Loucy (cell line): ENCODE data around the gene DDOST.

ENCODE experiments used
- H2AFZ ChIP-seq: fragments of 200-600 bp; sonication (generic); 2 replicates; pipeline ENCODE4 v1.6.0; 2016; ENCODE audit warnings: antibody characterized with exemption, mild to moderate bottlenecking, low read length, moderate library complexity
- H3F3A ChIP-seq: fragments of 200-600 bp; 2 replicates; pipeline ENCODE4 v1.6.0; 2016; ENCODE audit warnings: antibody characterized with exemption, low read depth, mild to moderate bottlenecking
- H3K27me3 ChIP-seq: fragments of 200-600 bp; sonication (generic); 2 replicates; pipeline ENCODE4 v1.6.1; 2014; ENCODE audit warnings: low read length, mild to moderate bottlenecking; ENCODE audit not compliant: insufficient read depth, poor library complexity, severe bottlenecking
- H3K36me3 ChIP-seq: fragments of 200-600 bp; sonication (generic); 2 replicates; pipeline ENCODE4 v1.6.1; 2016; ENCODE audit warnings: low read length; ENCODE audit not compliant: insufficient read depth
- H3K4me1 ChIP-seq: fragments of 200-600 bp; sonication (generic); 2 replicates; pipeline ENCODE4 v1.5.1; 2014; ENCODE audit warnings: low read length, mild to moderate bottlenecking; ENCODE audit not compliant: insufficient read depth, poor library complexity, severe bottlenecking
- H3K4me2 ChIP-seq: fragments of 200-600 bp; sonication (generic); 2 replicates; pipeline ENCODE4 v1.6.0; 2014; ENCODE audit warnings: antibody characterized with exemption, low read length, low read depth, mild to moderate bottlenecking; ENCODE audit not compliant: poor library complexity, severe bottlenecking
- H3K4me3 ChIP-seq: fragments of 200-600 bp; sonication (generic); 2 replicates; pipeline ENCODE4 v1.5.1; 2014; ENCODE audit warnings: low read length, mild to moderate bottlenecking, mixed read lengths; ENCODE audit not compliant: poor library complexity, severe bottlenecking
- H3K79me2 ChIP-seq: fragments of 200-600 bp; sonication (generic); 2 replicates; pipeline ENCODE4 v1.6.1; 2014; ENCODE audit warnings: low read length; ENCODE audit not compliant: insufficient read depth
- H3K9ac ChIP-seq: fragments of 200-600 bp; sonication (generic); 2 replicates; pipeline ENCODE4 v1.6.0; 2014; ENCODE audit warnings: mild to moderate bottlenecking, low read depth, low read length, moderate library complexity; ENCODE audit not compliant: poor library complexity, severe bottlenecking
- H3K9me2 ChIP-seq: fragments of 200-600 bp; sonication (generic); replicated peaks from 2 replicates; pipeline ENCODE4 v1.6.1; 2016; ENCODE audit warnings: low read depth, low read length, mixed read lengths
- H3K9me3 ChIP-seq: fragments of 200-600 bp; sonication (generic); 2 replicates; pipeline ENCODE4 v1.6.1; 2014; ENCODE audit warnings: mild to moderate bottlenecking, antibody characterized with exemption, low read length, low read depth; ENCODE audit not compliant: insufficient read depth
- H4K20me1 ChIP-seq: fragments of 200-600 bp; sonication (generic); 2 replicates; pipeline ENCODE4 v1.6.0; 2014; ENCODE audit warnings: antibody characterized with exemption, low read length, mild to moderate bottlenecking; ENCODE audit not compliant: insufficient read depth, poor library complexity, severe bottlenecking
- EZH2phosphoT487 ChIP-seq: fragments of 200-600 bp; IDR thresholded peaks from 2 replicates; pipeline ENCODE4 v1.6.1; 2018; ENCODE audit warnings: antibody characterized with exemption, mild to moderate bottlenecking, moderate library complexity, borderline replicate concordance
- TF ChIP-seq, protein P1 (sequence below): fragments of 200-600 bp; sonication (generic); conservative IDR thresholded peaks from 2 replicates; pipeline ENCODE4 v1.5.1; 2014; ENCODE audit warnings: mild to moderate bottlenecking, antibody characterized with exemption, low read length

Gene DDOST

GRCh38 chr1:20705203-20705755 is 44.1 kb upstream of the DDOST start:
- Histone ChIP-seq H3K27me3 (no peaks in the 10 kb centered on the region), H3K9me2 (no peaks in the 10 kb centered on the region), H3K79me2 (no peaks in the 10 kb centered on the region), H2AFZ (no peak overlapping the region), H3F3A (no peaks in the 10 kb centered on the region), H3K36me3 (no peaks in the 10 kb centered on the region), H3K9me3 (no peaks in the 10 kb centered on the region), H4K20me1 (no peaks in the 10 kb centered on the region), H3K4me2 (no peak overlapping the region), H3K4me3 (no peak overlapping the region), H3K4me1 (no peaks in the 10 kb centered on the region), H3K9ac (no peak overlapping the region)
- no peak for TF ChIP-seq EZH2phosphoT487
- TF ChIP-seq, protein P1, sequence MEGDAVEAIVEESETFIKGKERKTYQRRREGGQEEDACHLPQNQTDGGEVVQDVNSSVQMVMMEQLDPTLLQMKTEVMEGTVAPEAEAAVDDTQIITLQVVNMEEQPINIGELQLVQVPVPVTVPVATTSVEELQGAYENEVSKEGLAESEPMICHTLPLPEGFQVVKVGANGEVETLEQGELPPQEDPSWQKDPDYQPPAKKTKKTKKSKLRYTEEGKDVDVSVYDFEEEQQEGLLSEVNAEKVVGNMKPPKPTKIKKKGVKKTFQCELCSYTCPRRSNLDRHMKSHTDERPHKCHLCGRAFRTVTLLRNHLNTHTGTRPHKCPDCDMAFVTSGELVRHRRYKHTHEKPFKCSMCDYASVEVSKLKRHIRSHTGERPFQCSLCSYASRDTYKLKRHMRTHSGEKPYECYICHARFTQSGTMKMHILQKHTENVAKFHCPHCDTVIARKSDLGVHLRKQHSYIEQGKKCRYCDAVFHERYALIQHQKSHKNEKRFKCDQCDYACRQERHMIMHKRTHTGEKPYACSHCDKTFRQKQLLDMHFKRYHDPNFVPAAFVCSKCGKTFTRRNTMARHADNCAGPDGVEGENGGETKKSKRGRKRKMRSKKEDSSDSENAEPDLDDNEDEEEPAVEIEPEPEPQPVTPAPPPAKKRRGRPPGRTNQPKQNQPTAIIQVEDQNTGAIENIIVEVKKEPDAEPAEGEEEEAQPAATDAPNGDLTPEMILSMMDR, result no peak

GRCh38 chr1:20704390-20705202 is 43.4 kb upstream of the DDOST start:
- H3K9me2 ChIP-seq, result no peaks in the 10 kb centered on the region
- H3K27me3 ChIP-seq, result no peaks in the 10 kb centered on the region
- H4K20me1 ChIP-seq, result no peaks in the 10 kb centered on the region
- H3K4me2 ChIP-seq, result no peak overlapping the region
- H2AFZ ChIP-seq, result no peak overlapping the region
- H3F3A ChIP-seq, result no peaks in the 10 kb centered on the region
- H3K4me3 ChIP-seq, result no peak overlapping the region
- no peaks in the 10 kb centered on the region for H3K36me3 ChIP-seq
- H3K9me3 ChIP-seq, result no peaks in the 10 kb centered on the region
- no peaks in the 10 kb centered on the region for H3K4me1 ChIP-seq
- no peak overlapping the region for H3K9ac ChIP-seq
- TF ChIP-seq, protein P1, result no peak
- no peak for TF ChIP-seq EZH2phosphoT487
- H3K79me2 ChIP-seq, result no peaks in the 10 kb centered on the region

DNA sequence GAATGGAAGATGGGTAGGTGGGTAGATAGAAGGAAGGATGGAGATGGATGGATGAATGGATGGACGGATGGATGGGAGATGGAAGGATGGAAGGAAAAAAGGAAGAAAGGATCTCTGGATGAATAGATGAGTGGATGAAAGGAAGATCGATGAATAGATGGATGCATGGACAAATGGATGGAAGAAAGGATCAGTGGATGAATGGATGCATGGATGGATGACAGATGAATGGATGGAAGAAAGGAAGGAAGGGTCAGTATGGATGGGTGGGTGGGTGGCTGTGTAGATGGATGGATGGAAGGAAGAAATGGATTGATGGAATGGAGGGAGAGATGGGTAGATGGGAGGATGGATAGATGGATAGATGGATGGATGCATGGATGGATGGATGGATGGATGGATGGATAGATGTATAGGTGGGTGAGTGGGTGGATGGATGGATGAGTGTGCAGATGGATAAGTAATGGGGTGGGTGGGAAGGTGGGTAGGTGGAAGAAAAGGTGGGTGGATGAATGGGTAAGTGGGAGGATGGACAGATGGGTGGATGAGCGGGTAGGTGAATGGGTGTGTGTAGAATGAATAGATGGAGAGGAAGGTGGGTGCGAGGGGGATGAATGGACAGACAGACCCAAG is 42.1 kb upstream of the DDOST start:
- no peaks in the 10 kb centered on the region for H3F3A ChIP-seq

More for the DNA sequence above, 42.1 kb upstream of the DDOST start:
- Histone ChIP-seq H2AFZ (no peak overlapping the region), H3K9me3 (no peaks in the 10 kb centered on the region), H4K20me1 (no peaks in the 10 kb centered on the region), H3K79me2 (no peaks in the 10 kb centered on the region), H3K27me3 (no peaks in the 10 kb centered on the region), H3K4me1 (no peaks in the 10 kb centered on the region), H3K9me2 (no peaks in the 10 kb centered on the region), H3K4me2 (no peak overlapping the region), H3K9ac (no peak overlapping the region), H3K36me3 (no peaks in the 10 kb centered on the region), H3K4me3 (no peak overlapping the region)
- TF ChIP-seq, protein P1, result no peak
- TF ChIP-seq EZH2phosphoT487, result no peak
